Endothelial cell of umbilical vein (primary cell): ENCODE measurements around the gene WASF3. TPM values are rescaled to one million over a fixed set of nuclear protein-coding genes. Genes with fewer than 3 reads are reported as not detected.

ENCODE experiments used
- BruUV-seq: library from RNA; stranded (reverse); fragments of 400-500 nt; replicated peaks from 2 replicates; lab custom pipeline; 2021; lab: Mats Ljungman, UMichigan
- CTCF ChIA-PET: fragments of 300-600, 350-600 bp; sonication (Branson Sonifier 250); formaldehyde crosslinking; loops from one replicate; lab custom pipeline; 2021; ENCODE audit warnings: antibody characterized with exemption, inconsistent platforms; lab: Charles Lee
- POLR2A ChIA-PET: fragments of 300-600, 350-600 bp; sonication (Branson Sonifier 250); formaldehyde crosslinking; loops from one replicate; lab custom pipeline; 2021; ENCODE audit warnings: antibody characterized with exemption, inconsistent platforms; lab: Charles Lee
- DNase-seq: peaks from one replicate; pipeline ENCODE4 v3.0.0-alpha.2; 2011; ENCODE audit warnings: low read depth, low spot score
- FAIRE-seq: peaks from 2 replicates; lab custom pipeline; 2011; peaks lifted over from hg19 to GRCh38; lab: Jason Lieb, UNC
- H2AFZ ChIP-seq: 2 replicates; pipeline ENCODE4 v1.6.0; 2012; ENCODE audit warnings: low read depth, low read length, control low read depth, inconsistent platforms
- H3K27ac ChIP-seq: 2 replicates; pipeline ENCODE4 v1.5.1; 2011; ENCODE audit warnings: low read depth, mild to moderate bottlenecking, control low read depth, low read length, moderate library complexity; ENCODE audit not compliant: insufficient read depth
- H3K27me3 ChIP-seq, 2 experiments: 2 replicates each; pipeline versions ENCODE4 v1.6.0 to v1.6.1; 2011; ENCODE audit warnings: low read length in 2 of 2, mixed read lengths in 1 of 2; ENCODE audit not compliant: control insufficient read depth in 2 of 2, insufficient read depth in 2 of 2
- H3K36me3 ChIP-seq, 2 experiments: 2 replicates in 1 of 2; 3 replicates in 1 of 2; pipeline ENCODE4 v1.5.1; 2011; ENCODE audit warnings: low read length in 2 of 2, mild to moderate bottlenecking in 1 of 2, moderate library complexity in 1 of 2; ENCODE audit not compliant: control insufficient read depth in 2 of 2, insufficient read depth in 2 of 2; ENCODE audit errors: extremely low read depth in 1 of 2
- H3K4me1 ChIP-seq: 3 replicates; pipeline ENCODE4 v1.5.1; 2011; ENCODE audit warnings: mild to moderate bottlenecking, low read length; ENCODE audit not compliant: control insufficient read depth, insufficient read depth; ENCODE audit errors: extremely low read depth
- H3K4me2 ChIP-seq: 2 replicates; pipeline ENCODE4 v1.6.1; 2011; ENCODE audit warnings: low read length, control low read depth, mixed read lengths; ENCODE audit not compliant: insufficient read depth
- H3K4me3 ChIP-seq, 3 experiments: fragments of 200-600 bp in 1 of 3; sonication (generic), shearing (Covaris generic) in 1 of 3; replicated peaks in 1 of 3; 2 replicates each; pipeline ENCODE4 v1.5.1; 2011 to 2016; ENCODE audit warnings: control low read depth in 3 of 3, low read length in 3 of 3, mild to moderate bottlenecking in 2 of 3, inconsistent platforms in 1 of 3, low read depth in 1 of 3, moderate library complexity in 1 of 3; ENCODE audit not compliant: insufficient read depth in 1 of 3
- H3K79me2 ChIP-seq: 2 replicates; pipeline ENCODE4 v1.6.0; 2012; ENCODE audit warnings: low read length, inconsistent platforms; ENCODE audit not compliant: control insufficient read depth, insufficient read depth
- H3K9ac ChIP-seq: replicated peaks from 2 replicates; pipeline ENCODE3; 2011; ENCODE audit warnings: low read length, control low read depth; ENCODE audit not compliant: insufficient read depth; ENCODE audit errors: extremely low read depth
- H3K9me1 ChIP-seq: replicated peaks from 3 replicates; pipeline ENCODE4 v1.6.0; 2011; ENCODE audit warnings: mild to moderate bottlenecking, low read length; ENCODE audit not compliant: control insufficient read depth, insufficient read depth; ENCODE audit errors: extremely low read depth
- H3K9me3 ChIP-seq: replicated peaks from 2 replicates; pipeline ENCODE4 v1.5.1; 2012; ENCODE audit warnings: low read length, inconsistent platforms; ENCODE audit not compliant: control insufficient read depth, insufficient read depth
- H4K20me1 ChIP-seq: replicated peaks from 2 replicates; pipeline ENCODE3; 2011; ENCODE audit warnings: mild to moderate bottlenecking, low read length; ENCODE audit not compliant: control insufficient read depth, insufficient read depth; ENCODE audit errors: extremely low read depth
- EZH2 ChIP-seq: IDR thresholded peaks from 2 replicates; pipeline ENCODE4 v1.6.1; 2012; ENCODE audit warnings: borderline replicate concordance, low read depth, mild to moderate bottlenecking, moderate library complexity, low read length, inconsistent platforms; ENCODE audit not compliant: severe bottlenecking
- FOS ChIP-seq: IDR thresholded peaks from 2 replicates; pipeline ENCODE4 v1.6.1; 2011; ENCODE audit warnings: mild to moderate bottlenecking, low read length, moderate library complexity, borderline replicate concordance; ENCODE audit not compliant: insufficient read depth
- GATA2 ChIP-seq: IDR thresholded peaks from 2 replicates; pipeline ENCODE4 v1.7.0; 2011; ENCODE audit warnings: low read depth, mild to moderate bottlenecking, moderate library complexity, mixed read lengths, low read length; ENCODE audit not compliant: insufficient read length, insufficient read depth
- JUN ChIP-seq: IDR thresholded peaks from 2 replicates; pipeline ENCODE4 v1.6.1; 2011; ENCODE audit warnings: borderline replicate concordance, low read depth; ENCODE audit not compliant: insufficient read length, insufficient read depth
- MYC ChIP-seq: IDR thresholded peaks from one replicate; pipeline ENCODE4 v1.6.1; 2011; ENCODE audit warnings: mild to moderate bottlenecking, low read depth, low read length
- POLR2A ChIP-seq: IDR thresholded peaks from 2 replicates; pipeline ENCODE4 v1.6.1; 2012; ENCODE audit warnings: low read depth, mild to moderate bottlenecking, control low read depth, low read length
- POLR2AphosphoS5 ChIP-seq: IDR thresholded peaks from 2 replicates; pipeline ENCODE4 v1.6.1; 2012; ENCODE audit warnings: low read depth, mild to moderate bottlenecking, control low read depth, low read length, moderate library complexity; ENCODE audit not compliant: insufficient read depth
- dilution Hi-C: fragments of 300-500 bp; cut with MboI; formaldehyde crosslinking; loops from one replicate; pipeline ENCODE4 v1.15.0; 2019; ENCODE audit warnings: low sequenced_read_pairs; ENCODE audit not compliant: extremely low pct_ligation_motif_present
- intact Hi-C: fragments of 100-400 bp; cut with micrococcal nuclease; formaldehyde crosslinking; loops from one replicate; pipeline ENCODE4 v1.10.0; 2022
- polyA plus RNA-seq, 4 experiments: library from polyadenylated mRNA; depleted of rRNA in 3 of 4; stranded (reverse) in 3 of 4; unstranded in 1 of 4; fragments of >200 nt; gene quantifications; 2 replicates each; pipeline versions ENCODE4 v1.2.1 to v1.2.3, GENCODE V29; 2011 to 2012; ENCODE audit warnings: missing spikeins in 1 of 4
- total RNA-seq: library from RNA; stranded (reverse); gene quantifications from 2 replicates; pipeline ENCODE4 v1.2.3, GENCODE V29; 2021
- TF ChIP-seq, protein P1 (sequence below), 2 donors: IDR thresholded peaks; 1 replicate in 1 of 2; 2 replicates in 1 of 2; pipeline ENCODE4 v1.5.1; 2011; ENCODE audit warnings: low read length in 2 of 2, mild to moderate bottlenecking in 2 of 2, moderate library complexity in 2 of 2, control low read depth in 1 of 2, inconsistent platforms in 1 of 2, low read depth in 1 of 2; ENCODE audit not compliant: insufficient read depth in 1 of 2; ENCODE audit errors: extremely low read depth in 1 of 2
- TF ChIP-seq, protein P2 (sequence below): IDR thresholded peaks from 2 replicates; pipeline ENCODE4 v1.6.1; 2011; ENCODE audit not compliant: insufficient read depth, insufficient read length

Gene WASF3
- total and polyA plus RNA-seq, 2 donors (not counting 3 experiments of a cell fraction or from before 2014, with no cell fraction given), result 18.5 to 32.4 TPM

DNA sequence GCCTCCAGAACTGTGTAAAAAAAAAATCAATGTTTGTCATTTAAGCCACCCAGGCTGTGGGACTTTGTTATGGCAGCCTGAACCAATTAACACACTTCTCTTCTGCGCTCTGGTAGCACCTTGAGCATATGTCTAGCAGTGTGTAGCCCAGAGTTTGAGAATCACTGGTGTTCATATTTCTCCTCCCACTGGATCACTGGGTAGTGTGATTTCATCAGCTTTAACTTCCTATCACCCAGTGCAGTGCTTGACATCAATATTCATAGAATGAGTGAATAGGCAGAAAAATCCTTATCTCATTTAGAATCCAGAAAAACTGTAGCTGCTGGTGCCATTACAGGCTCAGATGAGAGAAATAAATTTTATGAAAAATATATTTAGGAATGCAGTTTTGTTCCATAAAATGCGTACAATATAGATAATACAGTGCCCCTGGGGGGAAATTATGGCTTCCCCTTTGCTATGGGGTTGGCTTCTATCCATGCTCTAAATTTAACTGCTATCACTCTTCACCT, 30.7 kb upstream of the WASF3 start:
- no peaks in the 10 kb centered on the region for H3K27me3 ChIP-seq
- H3K4me3 ChIP-seq, result no peak overlapping the region
- H3K9ac ChIP-seq, result no peak overlapping the region
- H3K79me2 ChIP-seq, result no peaks in the 10 kb centered on the region
- TF ChIP-seq FOS, result no peak
- no peak for TF ChIP-seq GATA2
- no peak for TF ChIP-seq POLR2A
- TF ChIP-seq, protein P1, sequence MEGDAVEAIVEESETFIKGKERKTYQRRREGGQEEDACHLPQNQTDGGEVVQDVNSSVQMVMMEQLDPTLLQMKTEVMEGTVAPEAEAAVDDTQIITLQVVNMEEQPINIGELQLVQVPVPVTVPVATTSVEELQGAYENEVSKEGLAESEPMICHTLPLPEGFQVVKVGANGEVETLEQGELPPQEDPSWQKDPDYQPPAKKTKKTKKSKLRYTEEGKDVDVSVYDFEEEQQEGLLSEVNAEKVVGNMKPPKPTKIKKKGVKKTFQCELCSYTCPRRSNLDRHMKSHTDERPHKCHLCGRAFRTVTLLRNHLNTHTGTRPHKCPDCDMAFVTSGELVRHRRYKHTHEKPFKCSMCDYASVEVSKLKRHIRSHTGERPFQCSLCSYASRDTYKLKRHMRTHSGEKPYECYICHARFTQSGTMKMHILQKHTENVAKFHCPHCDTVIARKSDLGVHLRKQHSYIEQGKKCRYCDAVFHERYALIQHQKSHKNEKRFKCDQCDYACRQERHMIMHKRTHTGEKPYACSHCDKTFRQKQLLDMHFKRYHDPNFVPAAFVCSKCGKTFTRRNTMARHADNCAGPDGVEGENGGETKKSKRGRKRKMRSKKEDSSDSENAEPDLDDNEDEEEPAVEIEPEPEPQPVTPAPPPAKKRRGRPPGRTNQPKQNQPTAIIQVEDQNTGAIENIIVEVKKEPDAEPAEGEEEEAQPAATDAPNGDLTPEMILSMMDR (IDR thresholded peaks at IDR 0.05; ENCODE audit: extremely low read depth in 1 of 2, insufficient read depth in 1 of 2, low read depth in 1 of 2, low read length in 2 of 2), result no peak
- no peaks in the 10 kb centered on the region for H4K20me1 ChIP-seq
- no peaks in the 10 kb centered on the region for H3K9me3 ChIP-seq
- H2AFZ ChIP-seq, result no peak overlapping the region
- BruUV-seq, result no TSS peak
- POLR2A ChIA-PET, result no interaction called here
- no peak overlapping the region for H3K4me2 ChIP-seq
- intact Hi-C loops (loop anchor here (5.0 kb wide), 1 partner anchor 44 kb away; no protein-coding TSS in a partner anchor), dilution Hi-C loops (no loop called here)
- FAIRE-seq (no peak), DNase-seq (no peak)
- CTCF ChIA-PET, result no interaction called here
- no peaks in the 10 kb centered on the region for H3K36me3 ChIP-seq
- H3K9me1 ChIP-seq, result no peaks in the 10 kb centered on the region
- H3K27ac ChIP-seq, result no peak overlapping the region
- H3K4me1 ChIP-seq, result no peaks in the 10 kb centered on the region

DNA sequence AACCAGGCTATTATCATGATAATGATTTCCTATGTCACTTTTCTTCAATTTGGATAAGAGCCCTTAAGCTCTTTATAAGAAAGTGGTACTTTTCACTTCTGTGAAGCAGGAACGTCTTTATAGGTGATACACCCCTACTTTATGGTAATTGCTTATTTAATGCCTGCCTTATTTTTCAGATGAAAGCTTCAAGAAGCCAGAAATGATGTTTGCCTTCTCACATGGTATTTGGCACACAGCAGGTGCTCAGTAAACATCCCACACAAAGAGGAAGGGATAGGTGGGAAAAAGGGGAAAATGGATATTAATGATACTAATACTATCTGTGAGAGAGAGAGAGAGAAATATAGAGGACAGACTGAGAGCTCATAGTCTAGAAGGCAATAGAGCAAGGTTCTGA, 29.0 kb upstream of the WASF3 start:
- no peaks in the 10 kb centered on the region for H3K79me2 ChIP-seq
- no peaks in the 10 kb centered on the region for H4K20me1 ChIP-seq
- no TSS peak for BruUV-seq
- no peak overlapping the region for H2AFZ ChIP-seq
- H3K9me1 ChIP-seq, result no peaks in the 10 kb centered on the region
- ChIA-PET CTCF (interaction anchor here (1.4 to 3.8 kb wide), 3 partner anchors 22 to 170 kb away, joined by 4 to 30 read pairs (median 16); no protein-coding TSS in a partner anchor), POLR2A (no interaction called here)
- no peaks in the 10 kb centered on the region for H3K9me3 ChIP-seq
- intact Hi-C loops (loop anchor here (5.0 kb wide), 1 partner anchor 46 kb away; no protein-coding TSS in a partner anchor), dilution Hi-C loops (no loop called here)
- no peak overlapping the region for H3K4me2 ChIP-seq
- DNase-seq (no peak), FAIRE-seq (no peak)
- H3K27me3 ChIP-seq, result no peaks in the 10 kb centered on the region
- no peak overlapping the region for H3K4me3 ChIP-seq
- no peaks in the 10 kb centered on the region for H3K36me3 ChIP-seq
- TF ChIP-seq, protein P2, sequence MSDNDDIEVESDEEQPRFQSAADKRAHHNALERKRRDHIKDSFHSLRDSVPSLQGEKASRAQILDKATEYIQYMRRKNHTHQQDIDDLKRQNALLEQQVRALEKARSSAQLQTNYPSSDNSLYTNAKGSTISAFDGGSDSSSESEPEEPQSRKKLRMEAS, result no peak
- TF ChIP-seq, protein P1 (IDR thresholded peaks at IDR 0.05; ENCODE audit: extremely low read depth in 1 of 2, insufficient read depth in 1 of 2, low read depth in 1 of 2, low read length in 2 of 2), result no peak
- no peak for TF ChIP-seq POLR2AphosphoS5
- no peak for TF ChIP-seq GATA2
- no peak for TF ChIP-seq JUN
- no peak for TF ChIP-seq FOS
- TF ChIP-seq EZH2, result no peak
- TF ChIP-seq POLR2A, result no peak
- TF ChIP-seq MYC, result no peak
- H3K4me1 ChIP-seq, result no peaks in the 10 kb centered on the region
- no peak overlapping the region for H3K9ac ChIP-seq
- no peak overlapping the region for H3K27ac ChIP-seq
